ENCODE data around the gene UNK. TPM values are rescaled to one million over a fixed set of nuclear protein-coding genes. Genes with fewer than 3 reads are reported as not detected.

The UNK gene, protein sequence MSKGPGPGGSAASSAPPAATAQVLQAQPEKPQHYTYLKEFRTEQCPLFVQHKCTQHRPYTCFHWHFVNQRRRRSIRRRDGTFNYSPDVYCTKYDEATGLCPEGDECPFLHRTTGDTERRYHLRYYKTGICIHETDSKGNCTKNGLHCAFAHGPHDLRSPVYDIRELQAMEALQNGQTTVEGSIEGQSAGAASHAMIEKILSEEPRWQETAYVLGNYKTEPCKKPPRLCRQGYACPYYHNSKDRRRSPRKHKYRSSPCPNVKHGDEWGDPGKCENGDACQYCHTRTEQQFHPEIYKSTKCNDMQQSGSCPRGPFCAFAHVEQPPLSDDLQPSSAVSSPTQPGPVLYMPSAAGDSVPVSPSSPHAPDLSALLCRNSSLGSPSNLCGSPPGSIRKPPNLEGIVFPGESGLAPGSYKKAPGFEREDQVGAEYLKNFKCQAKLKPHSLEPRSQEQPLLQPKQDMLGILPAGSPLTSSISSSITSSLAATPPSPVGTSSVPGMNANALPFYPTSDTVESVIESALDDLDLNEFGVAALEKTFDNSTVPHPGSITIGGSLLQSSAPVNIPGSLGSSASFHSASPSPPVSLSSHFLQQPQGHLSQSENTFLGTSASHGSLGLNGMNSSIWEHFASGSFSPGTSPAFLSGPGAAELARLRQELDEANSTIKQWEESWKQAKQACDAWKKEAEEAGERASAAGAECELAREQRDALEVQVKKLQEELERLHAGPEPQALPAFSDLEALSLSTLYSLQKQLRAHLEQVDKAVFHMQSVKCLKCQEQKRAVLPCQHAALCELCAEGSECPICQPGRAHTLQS
- total RNA-seq = 23.2 and 25.9 TPM in 2 replicates
- 16.0 and 18.0 TPM in 2 replicates for polyA plus RNA-seq
- polyA plus RNA-seq (2011; cell fraction: cytosol; rRNA removed) = 11.7 and 12.6 TPM in 2 replicates
- polyA plus RNA-seq (2011; cell fraction: nucleus; rRNA removed) = 36.1 and 39.0 TPM in 2 replicates
- polyA plus RNA-seq (2012) = 12.7 and 14.2 TPM in 2 replicates
- 29.5 and 43.8 TPM in 2 replicates for polyA minus RNA-seq
- 8.2 TPM for polyA minus RNA-seq (2011; cell fraction: cytosol; rRNA and poly(A)+ RNA removed)
- 62.6 and 83.0 TPM in 2 replicates for polyA minus RNA-seq (2011; cell fraction: nucleus; rRNA and poly(A)+ RNA removed)
- Bru-seq, nascent RNA = percentile 72 among the genes with signal in this experiment
- BruChase-seq, experiment 1, labeled RNA remaining after a 6-hour chase = percentile 77 among the genes with signal in this experiment
- percentile 81 among the genes with signal in this experiment for BruChase-seq, experiment 2, labeled RNA remaining after a 2-hour chase
- long read RNA-seq, transcript UNK-202 (4 exons, 1,312 nt) = major isoform, 17 of 31 reads
- long read RNA-seq, partial matches to known transcripts = 6 of 31 reads
- long read RNA-seq, other reads (novel, unspliced or antisense) = 6 of 31 reads

DNA sequence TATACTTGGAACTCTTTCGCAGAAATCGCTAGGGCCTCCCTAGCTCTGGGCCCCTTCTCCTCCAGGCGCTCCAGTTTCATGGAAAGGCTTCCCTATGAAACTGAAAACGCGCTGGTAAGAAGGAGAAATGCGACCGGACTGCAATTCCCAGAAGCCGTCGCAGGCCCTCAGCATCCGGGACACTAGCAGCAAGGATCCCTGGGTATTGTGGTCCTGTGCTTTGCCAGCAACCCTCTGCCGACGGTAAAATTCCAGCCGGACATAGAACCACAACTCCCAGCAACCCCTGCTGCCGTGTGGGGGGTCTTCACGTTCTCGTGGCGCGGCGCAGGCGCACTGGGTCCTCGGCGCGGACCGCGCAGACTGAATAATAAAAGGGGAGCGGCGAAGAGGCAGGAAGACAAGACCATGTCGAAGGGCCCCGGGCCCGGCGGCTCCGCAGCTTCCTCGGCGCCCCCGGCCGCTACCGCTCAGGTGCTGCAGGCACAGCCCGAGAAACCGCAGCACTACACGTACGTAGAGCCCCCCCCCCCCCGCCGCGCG lies at the start of gene UNK:
TSS of gene UNK (plus strand) at position 334 of the 543 bp plus-strand sequence. CDS start at position 409, 75 bp downstream.
- peak; percentile 98 for FAIRE-seq
- Histone ChIP-seq H3K4me3 (replicated peaks in 1 of 3; ENCODE audit: insufficient read depth in 1 of 3, low read depth in 1 of 3, low read length in 3 of 3) (peak within 1 kb of the TSS in 2 of 3 experiments; percentile 32 to 55), H3K9me3 (replicated peaks; ENCODE audit: control insufficient read depth, insufficient read depth, low read length) (no peaks in the 10 kb centered on the region), H3K79me2 (ENCODE audit: control insufficient read depth, insufficient read depth, low read length) (peaks cover 23% of the 10 kb centered on the region), H3K36me3 (ENCODE audit: control insufficient read depth in 2 of 2, extremely low read depth in 1 of 2, insufficient read depth in 2 of 2, low read length in 2 of 2) (no peaks in the 10 kb centered on the region), H3K4me2 (ENCODE audit: insufficient read depth, low read length) (peak within 1 kb of the TSS; percentile 80), H3K27me3 (ENCODE audit: control insufficient read depth in 2 of 2, insufficient read depth in 2 of 2, low read length in 2 of 2) (no peaks in the 10 kb centered on the region), H3K9ac (replicated peaks; ENCODE audit: extremely low read depth, insufficient read depth, low read length) (peak within 1 kb of the TSS; percentile 83), H3K27ac (ENCODE audit: insufficient read depth, low read depth, low read length) (peak within 1 kb of the TSS; percentile 88), H4K20me1 (replicated peaks; ENCODE audit: control insufficient read depth, extremely low read depth, insufficient read depth, low read length) (no peaks in the 10 kb centered on the region), H3K4me1 (ENCODE audit: control insufficient read depth, extremely low read depth, insufficient read depth, low read length) (peaks cover 29% of the 10 kb centered on the region), H2AFZ (ENCODE audit: low read depth, low read length) (peak within 1 kb of the TSS; percentile 24), H3K9me1 (replicated peaks; ENCODE audit: control insufficient read depth, extremely low read depth, insufficient read depth, low read length) (no peaks in the 10 kb centered on the region)
- POLR2A ChIA-PET = interaction anchor here (1.4 kb wide), 1 partner anchor 9 kb away, joined by 5 read pairs; no protein-coding TSS in a partner anchor
- dilution Hi-C loops (cut with MboI; ENCODE audit: extremely low pct_ligation_motif_present, low sequenced_read_pairs) = no loop called here
- peak; percentile 99 for DNase-seq (ENCODE audit: low read depth, low spot score)
- intact Hi-C loops (cut with micrococcal nuclease) = loop anchor here (1.0 to 2.0 kb wide), 4 partner anchors 70 to 194 kb away; partner anchors contain the start of genes ACOX1, TEN1 and WBP2
- CTCF ChIA-PET = interaction anchor here (1.2 to 5.7 kb wide), 7 partner anchors 11 to 156 kb away, joined by 3 to 73 read pairs (median 8); partner anchors contain the start of gene FBF1
- no TSS peak for BruUV-seq (replicated peaks)
- TF ChIP-seq GATA2 (IDR thresholded peaks at IDR 0.05; ENCODE audit: insufficient read depth, insufficient read length, low read depth, low read length) (no peak), JUN (IDR thresholded peaks at IDR 0.05; ENCODE audit: borderline replicate concordance, insufficient read depth, insufficient read length, low read depth) (no peak), POLR2A (IDR thresholded peaks at IDR 0.05; ENCODE audit: low read depth, low read length) (peak; percentile 9)
